GM20431 (cell line): ENCODE data around the gene SUPT20H.
"Not testable (repeated sequence)": the region's sequence is repeated elsewhere in the genome, so short reads cannot be mapped to it uniquely, and the experiment has no call there.

Experiments
- in situ Hi-C: fragments of 300-500 bp; cut with MseI, MboI; formaldehyde crosslinking; loops from one replicate; pipeline ENCODE4 v1.15.0; 2020; ENCODE audit warnings: low sequenced_read_pairs; ENCODE audit not compliant: unreplicated experiment

Gene SUPT20H

DNA sequence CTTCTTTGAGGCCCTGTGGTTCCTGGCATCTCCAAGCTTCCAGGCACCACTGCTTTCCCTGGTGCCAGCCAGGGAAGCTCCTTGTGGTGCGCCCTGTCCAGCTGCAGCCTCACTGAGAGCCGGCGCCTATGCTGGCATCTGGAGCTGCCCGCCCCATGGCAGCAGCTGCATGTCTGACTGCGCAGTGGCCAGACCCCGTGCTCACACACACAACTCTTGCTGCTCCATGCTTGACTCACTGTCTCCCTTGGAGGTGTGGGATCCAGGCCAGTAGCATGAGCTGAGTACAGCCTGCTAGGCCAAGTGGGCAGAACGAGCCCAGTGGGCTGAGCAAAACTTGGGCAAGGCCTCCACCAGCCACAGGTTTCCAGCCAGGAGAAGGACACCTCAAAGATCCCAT, 11.5 kb upstream of the SUPT20H start:
- in situ Hi-C loops, result no loop called here

DNA sequence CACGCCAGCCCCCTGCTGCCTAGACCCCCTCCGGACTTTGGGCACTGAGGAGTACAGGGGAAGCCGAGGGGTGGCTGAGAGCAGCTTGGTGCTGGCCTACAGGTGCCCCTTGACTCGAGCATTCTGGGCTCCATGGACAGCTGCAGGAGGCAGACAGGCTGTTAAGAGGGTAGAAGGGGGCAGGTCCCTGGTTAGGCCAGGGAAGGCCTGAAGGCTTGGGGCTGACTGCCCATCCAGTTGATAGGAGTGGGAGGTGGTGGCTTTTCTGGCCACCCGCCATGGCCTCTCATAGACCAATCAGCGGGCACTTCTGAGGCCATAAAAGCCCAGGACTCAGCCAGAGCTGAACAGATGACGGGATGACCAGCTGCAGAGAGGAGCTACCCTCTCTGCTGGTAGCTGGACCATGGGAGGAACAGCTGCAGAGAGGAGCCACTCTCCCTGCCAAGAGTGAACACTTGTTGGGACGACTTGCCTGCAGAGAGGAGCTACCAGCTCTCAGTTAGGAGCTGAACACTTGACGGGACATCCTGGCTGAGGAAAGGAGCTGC, 10.7 kb upstream of the SUPT20H start:
- in situ Hi-C loops, result no loop called here

DNA sequence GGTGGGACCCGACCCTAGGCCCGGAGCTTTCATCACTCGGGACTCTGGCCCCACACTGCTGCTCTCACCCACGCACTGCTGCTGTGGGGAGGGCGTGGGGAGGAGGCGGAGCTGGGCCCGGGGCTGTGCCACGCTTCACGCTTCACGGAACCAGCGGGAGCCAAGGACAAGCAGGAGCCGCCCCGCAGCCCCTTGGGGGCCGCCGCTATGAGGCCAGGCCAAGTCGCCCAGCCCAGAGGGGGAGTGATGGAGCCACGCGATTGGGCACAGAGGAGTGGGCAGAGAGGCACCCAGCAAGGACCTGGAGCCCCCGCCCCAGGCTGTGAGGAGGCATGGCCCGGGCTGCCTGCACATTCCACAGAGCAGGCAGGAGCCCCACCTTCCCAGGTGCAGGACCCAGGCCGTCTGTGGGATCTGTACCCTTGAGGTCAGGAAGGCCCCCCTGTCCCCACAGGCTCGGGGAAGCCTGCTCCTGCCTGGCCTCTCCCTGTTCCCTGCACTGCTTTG, 10.2 kb upstream of the SUPT20H start:
- in situ Hi-C loops, result no loop called here

DNA sequence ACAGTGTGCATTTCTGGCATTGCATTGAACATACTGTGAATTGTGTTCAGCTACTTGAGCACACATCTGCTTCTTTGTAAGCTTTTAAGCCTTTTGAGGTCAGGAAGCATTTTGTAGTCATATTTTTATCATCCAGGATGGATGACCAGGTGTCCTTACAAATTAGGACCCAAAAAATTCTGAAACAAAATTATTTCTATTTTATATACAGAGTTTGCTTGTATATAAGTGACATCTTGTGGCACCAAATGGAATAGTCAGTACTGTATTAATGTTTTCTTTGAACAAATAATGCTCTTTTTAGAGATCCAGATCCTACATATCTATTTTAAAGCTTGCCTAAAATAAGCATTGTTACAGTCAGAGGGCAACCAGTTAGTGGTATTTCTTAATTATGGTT, 9.5 kb upstream of the SUPT20H start:
- in situ Hi-C loops, result no loop called here

DNA sequence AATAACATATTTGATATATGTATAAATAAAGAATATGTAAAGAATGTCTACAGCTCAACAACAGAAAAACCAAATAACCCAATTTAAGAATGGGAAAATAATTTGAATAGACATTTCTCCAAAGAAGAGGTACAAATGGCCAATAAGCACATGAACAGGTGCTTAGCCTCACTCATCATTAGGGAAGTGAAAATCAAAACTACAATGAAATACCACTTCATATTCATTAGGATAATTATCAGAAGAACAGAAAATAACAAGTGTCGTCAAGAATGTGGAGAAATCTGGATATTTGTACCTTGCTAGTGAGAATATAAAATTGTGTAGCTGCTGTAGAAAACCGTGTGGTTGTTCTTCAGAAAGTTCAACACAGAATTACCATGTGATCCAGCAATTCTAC, 8.4 kb upstream of the SUPT20H start:
- in situ Hi-C loops, result no loop called here

DNA sequence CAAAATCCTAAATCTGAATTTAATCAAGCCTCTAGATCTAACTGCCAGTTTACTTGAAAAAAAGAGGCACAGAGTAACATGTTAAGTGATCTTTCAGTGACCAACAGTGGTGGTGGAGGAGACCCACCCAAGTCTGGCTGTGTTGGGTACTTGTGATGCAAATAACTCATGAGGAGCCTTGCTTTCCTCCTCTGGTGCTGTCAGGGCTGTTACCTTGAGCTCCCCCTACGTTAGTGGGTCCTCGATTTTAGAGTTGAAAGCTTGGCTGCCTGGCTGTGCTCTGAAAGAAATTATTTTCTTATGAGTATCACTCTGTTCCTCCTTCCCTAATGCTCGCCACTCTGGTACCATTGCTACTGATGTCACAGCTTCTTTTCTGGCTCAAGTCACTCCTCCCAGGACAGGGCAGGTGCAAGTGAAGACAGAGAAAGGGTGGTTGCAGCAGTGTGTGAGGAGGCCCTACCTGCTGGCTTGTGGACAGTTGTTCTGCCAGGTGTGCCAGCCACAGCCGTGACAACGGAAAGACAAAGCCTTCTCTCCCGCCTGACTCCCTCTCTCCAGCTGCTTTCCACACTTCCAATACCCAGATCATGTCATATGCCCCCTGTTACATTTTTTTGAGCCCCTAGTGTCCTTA, 6.5 kb upstream of the SUPT20H start:
- in situ Hi-C loops, result no loop called here

DNA sequence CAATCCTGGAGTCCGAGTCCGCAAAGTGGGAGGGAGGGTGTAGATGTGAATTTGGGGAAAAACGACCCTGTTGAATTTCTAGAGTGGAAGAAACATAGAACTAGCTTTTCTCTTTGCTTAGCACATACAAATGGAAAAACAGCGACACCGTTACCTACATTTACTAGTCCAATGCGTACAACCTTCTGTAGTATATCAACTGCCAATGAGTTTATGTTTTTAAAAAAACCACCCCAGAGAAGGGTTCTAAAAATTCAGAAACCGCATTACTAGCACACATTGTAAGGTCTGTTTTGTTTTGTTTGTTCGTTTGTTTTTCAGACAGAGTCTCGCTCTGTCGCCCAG, 332 bp upstream of the SUPT20H start:
- in situ Hi-C loops, result no loop called here

DNA sequence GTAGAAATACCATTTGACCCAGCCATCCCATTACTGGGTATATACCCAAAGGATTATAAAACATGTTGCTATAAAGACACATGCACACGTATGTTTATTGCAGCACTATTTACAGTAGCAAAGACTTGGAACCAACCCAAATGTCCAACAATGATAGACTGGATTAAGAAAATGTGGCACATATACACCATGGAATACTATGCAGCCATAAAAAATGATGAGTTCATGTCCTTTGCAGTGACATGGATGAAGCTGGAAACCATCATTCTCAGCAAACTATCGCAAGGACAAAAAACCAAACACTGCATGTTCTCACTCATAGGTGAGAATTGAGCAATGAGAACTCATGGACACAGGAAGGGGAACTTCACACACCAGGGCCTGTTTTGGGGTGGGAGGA, 3.3 kb downstream of the SUPT20H start:
- in situ Hi-C loops, result not testable (repeated sequence)

DNA sequence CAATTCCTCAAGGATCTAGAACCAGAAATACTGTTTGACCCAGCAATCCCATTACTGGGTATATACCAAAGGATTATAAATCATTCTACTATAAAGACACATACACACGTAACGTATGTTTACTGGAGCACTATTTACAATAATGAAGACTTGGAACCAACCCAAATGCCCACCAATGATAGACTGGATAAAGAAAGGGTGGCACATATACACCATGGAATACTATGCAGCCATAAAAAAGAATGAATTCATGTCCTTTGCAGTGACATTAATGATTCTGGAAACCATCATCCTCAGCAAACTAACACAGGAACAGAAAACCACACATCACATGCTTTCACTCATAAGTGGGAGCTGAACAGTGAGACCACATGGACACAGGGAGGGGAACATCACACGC, 6.4 kb downstream of the SUPT20H start:
- in situ Hi-C loops, result not testable (repeated sequence)

DNA sequence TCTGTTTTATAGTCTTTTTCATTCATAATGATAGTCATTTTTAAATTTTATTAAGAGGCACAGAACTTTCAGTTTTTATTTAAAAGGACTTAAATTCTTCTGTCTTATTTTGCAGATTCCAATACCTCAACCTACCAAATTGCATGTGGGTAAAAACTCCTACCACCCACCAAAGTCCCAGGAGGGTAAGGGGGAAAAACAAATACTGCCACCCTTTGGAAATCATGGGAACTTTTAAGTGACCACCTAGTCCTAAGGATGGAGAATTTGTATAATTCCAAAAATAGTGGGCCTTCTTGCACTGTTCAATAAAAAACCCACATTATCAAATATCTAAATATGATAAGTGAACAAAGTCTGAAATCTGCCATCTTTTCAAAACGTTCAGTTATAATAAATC, 9.7 kb downstream of the SUPT20H start:
- in situ Hi-C loops, result no loop called here

DNA sequence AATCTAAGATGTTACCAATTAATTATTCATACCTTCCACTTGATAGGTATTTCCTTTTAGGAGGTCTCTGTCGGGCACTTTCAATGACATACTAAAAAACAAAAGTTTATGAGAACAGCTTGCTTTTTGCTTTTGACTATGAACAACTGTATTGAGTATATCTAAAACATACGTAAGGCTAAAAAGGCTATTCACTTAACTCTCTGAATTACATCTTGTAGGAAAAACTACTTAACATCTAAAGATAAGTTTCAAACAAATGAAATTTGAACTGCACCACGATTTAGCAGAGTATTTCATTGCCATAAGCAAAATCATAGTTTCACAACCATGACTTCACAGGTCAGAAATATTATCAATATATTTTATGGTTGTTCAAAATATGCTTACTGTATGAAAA, 11.6 kb downstream of the SUPT20H start:
- in situ Hi-C loops, result no loop called here

DNA sequence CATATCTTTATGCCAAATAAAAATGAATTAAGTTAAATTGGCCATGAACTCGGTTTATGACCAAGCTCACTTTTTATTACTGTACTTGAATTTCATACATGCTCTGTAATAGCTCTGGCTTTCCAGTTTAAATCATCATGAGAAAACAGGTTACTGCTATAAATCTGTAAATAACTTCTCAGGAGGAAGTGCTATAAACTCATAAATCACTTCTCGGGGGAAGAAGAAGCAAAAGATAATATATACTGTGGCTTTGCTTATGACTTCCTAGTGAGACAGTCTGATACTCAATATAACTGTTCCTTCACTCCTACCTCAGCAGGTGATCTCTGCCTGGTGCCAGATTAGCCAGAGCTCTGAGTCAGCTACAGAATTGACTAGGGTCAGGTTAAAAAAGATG, 12.5 kb downstream of the SUPT20H start:
- in situ Hi-C loops, result no loop called here

DNA sequence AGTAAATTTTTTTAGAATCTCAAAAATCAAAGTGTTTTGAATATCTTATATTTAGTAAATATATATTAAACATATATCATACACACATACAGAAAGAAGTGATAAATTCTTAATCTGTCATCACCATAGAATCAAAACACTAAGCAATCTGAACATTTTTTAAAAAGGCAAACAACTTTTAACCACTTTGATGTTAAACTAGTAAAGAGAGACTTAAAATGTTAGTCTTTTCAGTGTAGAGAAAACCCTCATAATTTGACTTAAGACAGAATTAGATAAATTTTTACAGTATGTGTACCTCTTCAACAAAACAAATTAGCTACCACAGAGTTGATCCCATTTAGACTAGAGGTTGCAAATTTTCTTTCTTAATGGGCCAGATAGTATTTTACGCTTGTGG, 13.4 kb downstream of the SUPT20H start:
- in situ Hi-C loops, result no loop called here

DNA sequence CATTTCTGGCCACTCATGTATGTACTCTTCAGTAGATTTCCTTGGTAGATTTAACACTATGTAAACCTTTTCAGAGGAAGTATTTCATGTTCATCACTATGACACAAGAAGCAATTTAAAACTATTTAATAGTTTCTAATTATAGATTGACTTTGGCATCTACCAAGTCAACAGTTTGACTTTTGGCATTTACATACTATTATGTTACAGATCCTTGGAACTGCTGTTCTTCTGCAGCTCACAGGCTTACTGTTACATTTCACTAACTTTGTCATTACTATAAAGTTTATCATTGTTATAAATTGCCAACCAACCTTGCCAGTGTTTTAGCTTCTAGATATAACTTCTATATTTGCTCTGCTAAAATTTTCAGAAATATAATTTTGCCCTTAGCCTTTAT, 18.7 kb downstream of the SUPT20H start:
- in situ Hi-C loops, result no loop called here

DNA sequence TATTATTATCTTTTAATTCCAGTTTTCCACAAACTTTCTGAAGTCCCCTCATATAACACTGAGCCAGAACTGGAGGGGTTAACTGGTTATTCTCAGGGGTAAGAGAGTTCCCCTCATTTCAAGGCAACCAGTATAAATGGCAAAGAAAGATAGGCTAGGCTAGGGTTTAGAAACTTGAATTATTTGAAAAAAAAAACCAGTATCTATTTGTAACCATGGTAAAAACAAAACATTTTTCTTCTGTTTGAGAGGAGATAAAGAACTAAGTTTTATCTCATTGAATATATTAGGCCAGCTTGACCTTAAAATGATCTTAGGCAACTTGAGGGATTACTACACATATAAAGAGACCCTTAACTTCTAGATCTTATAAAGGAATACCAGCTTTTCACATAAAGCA, 19.6 kb downstream of the SUPT20H start:
- in situ Hi-C loops, result no loop called here

DNA sequence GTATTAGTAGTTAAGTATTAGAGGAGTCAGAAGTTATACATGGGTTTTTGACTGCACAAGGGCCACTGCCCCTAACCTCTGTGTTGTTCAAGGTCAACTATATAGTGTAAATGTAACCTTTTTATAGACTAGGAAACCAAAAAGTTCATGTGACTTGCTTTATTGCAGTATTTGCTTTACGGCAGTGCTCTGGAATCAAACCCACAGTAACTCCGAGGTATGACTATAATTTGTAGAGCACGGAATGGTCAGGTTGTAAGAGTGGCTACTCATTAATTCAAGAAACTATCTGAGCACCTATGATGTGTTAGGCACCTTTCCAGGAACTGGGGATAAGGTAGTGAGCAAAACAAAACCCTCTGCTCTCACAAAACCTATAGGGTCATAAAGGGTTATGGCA, 22.2 kb downstream of the SUPT20H start:
- in situ Hi-C loops, result no loop called here

DNA sequence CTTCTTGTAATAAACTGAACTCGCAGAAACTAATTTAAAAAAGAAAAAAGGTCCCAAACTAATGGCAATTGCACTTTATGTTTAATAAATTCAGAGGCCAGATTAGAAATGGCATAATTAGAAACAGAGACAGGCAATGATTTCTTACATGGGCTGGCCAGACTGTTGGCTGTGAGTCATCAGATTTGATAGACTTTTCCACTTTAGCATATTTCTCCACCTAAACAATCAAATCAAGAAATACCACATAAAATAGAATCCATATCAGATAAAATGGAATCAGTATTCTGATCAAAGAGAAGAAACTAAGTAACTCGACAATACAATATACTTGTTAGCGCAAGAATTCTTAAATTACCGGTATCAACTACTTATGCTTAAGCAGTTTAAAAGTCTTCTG, 29.9 kb downstream of the SUPT20H start:
- in situ Hi-C loops, result no loop called here

DNA sequence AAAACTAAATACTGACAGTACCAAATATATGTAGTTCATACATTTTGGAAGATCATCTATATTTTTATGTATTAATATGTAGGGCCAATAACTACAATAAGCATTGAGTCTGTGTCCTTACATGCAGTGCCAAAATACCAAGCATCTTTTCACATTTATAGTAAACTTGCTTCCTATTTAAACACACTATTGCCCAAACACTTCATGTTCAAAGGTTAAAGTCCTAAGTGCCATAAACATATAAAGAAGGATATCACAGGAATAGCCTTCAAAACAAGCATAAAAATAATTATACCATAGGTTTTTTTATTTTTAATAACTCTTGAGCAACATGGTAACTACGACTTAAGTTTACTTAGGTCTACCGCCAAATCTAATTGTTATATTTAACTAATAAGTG, 31.8 kb downstream of the SUPT20H start:
- in situ Hi-C loops, result no loop called here

DNA sequence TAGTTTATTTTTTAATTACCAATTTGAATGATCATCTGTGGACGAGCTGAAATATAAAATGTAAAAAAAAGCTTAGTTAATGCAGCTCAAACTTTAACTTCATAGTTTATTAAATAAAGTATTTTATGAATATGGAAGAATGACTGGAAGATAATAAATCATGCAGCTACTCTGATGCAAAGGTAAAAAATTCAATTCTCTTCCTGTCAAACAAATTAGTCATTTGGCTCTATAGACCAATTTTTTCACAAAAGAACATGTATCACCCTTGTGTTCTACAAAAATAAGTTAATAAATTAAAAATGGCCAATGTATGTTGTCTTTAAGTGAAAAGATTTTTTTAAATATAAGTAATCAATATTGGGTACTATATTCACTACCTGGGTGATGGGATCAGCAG, 32.7 kb downstream of the SUPT20H start:
- in situ Hi-C loops, result no loop called here

DNA sequence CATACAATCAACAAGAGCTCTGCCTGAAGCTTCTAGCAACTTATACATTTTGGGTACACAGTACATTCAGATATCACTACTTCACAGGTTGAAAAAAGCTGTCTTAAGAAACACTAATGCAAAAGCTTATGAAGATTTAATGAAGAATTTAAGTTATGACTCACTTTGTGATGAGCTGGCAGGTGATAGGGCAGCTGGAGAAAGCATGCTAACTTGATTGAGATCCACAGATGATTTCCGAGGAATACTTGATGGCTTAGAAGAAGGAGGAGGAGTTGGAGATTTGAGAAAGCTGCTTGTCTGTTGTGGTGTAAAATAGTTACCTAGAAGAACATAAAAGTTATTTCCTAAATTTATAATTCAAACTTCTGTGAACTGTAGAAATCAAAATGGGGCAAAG, 35.6 kb downstream of the SUPT20H start:
- in situ Hi-C loops, result no loop called here

DNA sequence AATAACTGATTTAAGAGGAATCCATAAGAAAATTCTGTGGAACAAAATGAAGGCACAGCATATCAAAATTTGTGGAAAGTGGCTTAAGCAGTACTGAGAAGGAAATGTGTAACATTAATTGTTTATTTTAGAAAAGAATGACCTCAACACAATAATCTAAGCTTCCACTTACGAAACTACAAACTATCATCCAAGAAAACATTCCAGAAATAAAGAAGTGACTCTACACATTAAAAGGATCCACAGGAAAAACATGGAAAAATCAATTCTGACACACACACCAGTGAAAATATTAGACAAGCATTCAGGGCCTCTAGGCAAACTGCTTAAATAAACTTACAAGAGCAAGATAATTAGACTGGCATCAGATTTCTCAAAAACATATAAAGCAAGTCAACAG, 44.9 kb downstream of the SUPT20H start:
- in situ Hi-C loops, result no loop called here

DNA sequence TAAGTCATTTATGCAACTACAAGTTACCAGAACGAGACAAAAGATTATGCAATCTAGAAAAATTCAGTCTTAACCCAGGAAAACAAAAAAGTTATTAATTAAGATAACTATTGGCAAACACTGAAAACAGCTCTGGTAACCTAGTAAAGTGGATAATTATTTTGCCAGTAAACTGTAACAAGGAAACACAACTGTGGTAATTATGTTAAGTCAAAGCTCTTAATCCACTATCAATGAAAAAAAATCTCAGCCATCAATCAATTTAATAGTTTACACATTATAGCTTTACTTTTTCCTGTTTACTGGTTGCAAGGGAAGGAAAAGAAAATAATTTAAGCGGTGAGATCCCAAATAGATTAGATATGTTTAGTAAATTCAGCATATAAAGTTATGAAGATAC, 47.7 kb downstream of the SUPT20H start:
- in situ Hi-C loops, result no loop called here
